Astrocyte (in vitro differentiated cells and primary cell): ENCODE measurements around the gene IMMP2L.

ENCODE experiments used
- EZH2 ChIP-seq: IDR thresholded peaks from 2 replicates; pipeline ENCODE4 v1.6.1; 2012; ENCODE audit warnings: mild to moderate bottlenecking, low read length, inconsistent platforms; ENCODE audit not compliant: insufficient read depth
- TF ChIP-seq, protein P1 (sequence below): IDR thresholded peaks from 2 replicates; pipeline ENCODE4 v1.5.1; 2011; ENCODE audit warnings: low read depth, mild to moderate bottlenecking, inconsistent platforms, low read length, moderate library complexity; ENCODE audit not compliant: insufficient read depth

GRCh38 chr7:111537134-111537533 lies 25.2 kb downstream of the IMMP2L start:
- TF ChIP-seq EZH2, result no peak
- TF ChIP-seq, protein P1, sequence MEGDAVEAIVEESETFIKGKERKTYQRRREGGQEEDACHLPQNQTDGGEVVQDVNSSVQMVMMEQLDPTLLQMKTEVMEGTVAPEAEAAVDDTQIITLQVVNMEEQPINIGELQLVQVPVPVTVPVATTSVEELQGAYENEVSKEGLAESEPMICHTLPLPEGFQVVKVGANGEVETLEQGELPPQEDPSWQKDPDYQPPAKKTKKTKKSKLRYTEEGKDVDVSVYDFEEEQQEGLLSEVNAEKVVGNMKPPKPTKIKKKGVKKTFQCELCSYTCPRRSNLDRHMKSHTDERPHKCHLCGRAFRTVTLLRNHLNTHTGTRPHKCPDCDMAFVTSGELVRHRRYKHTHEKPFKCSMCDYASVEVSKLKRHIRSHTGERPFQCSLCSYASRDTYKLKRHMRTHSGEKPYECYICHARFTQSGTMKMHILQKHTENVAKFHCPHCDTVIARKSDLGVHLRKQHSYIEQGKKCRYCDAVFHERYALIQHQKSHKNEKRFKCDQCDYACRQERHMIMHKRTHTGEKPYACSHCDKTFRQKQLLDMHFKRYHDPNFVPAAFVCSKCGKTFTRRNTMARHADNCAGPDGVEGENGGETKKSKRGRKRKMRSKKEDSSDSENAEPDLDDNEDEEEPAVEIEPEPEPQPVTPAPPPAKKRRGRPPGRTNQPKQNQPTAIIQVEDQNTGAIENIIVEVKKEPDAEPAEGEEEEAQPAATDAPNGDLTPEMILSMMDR, result no peak
